Spleen (tissue), 11 donors: ENCODE results near the gene DPH3. TPM values are rescaled to one million over a fixed set of nuclear protein-coding genes. Genes with fewer than 3 reads are reported as not detected.

Experiments used
- DNase-seq: peaks from one replicate; pipeline ENCODE4 v3.0.0-alpha.2; 2020
- H3K27ac ChIP-seq, 8 donors: fragments of 200-600 bp; sonication (generic) in 7 of 8; 1 replicate in 4 of 8; 2 replicates in 4 of 8; pipeline versions ENCODE4 v1.5.0 to v1.8.0; 2016 to 2021; ENCODE audit warnings: inconsistent platforms in 4 of 8, mild to moderate bottlenecking in 4 of 8, moderate library complexity in 1 of 8
- H3K27me3 ChIP-seq, 7 donors: fragments of 200-600 bp; sonication (generic) in 6 of 7; replicated peaks in 1 of 7; 1 replicate in 4 of 7; 2 replicates in 3 of 7; pipeline versions ENCODE4 v1.5.0 to v1.8.0; 2016 to 2021; ENCODE audit warnings: inconsistent platforms in 3 of 7, mild to moderate bottlenecking in 1 of 7
- H3K36me3 ChIP-seq, 6 donors: fragments of 200-600 bp; sonication (generic) in 5 of 6; 1 replicate in 4 of 6; 2 replicates in 2 of 6; pipeline versions ENCODE4 v1.5.0 to v1.8.0; 2016 to 2021; ENCODE audit warnings: inconsistent platforms in 2 of 6
- H3K4me1 ChIP-seq, 6 donors: fragments of 200-600 bp; sonication (generic) in 5 of 6; 1 replicate in 3 of 6; 2 replicates in 3 of 6; pipeline versions ENCODE4 v1.5.0 to v1.8.0; 2016 to 2021; ENCODE audit warnings: inconsistent platforms in 3 of 6
- H3K4me3 ChIP-seq, 8 donors: fragments of 200-600 bp; sonication (generic) in 7 of 8; 1 replicate in 4 of 8; 2 replicates in 4 of 8; pipeline versions ENCODE4 v1.5.0 to v1.8.0; 2016 to 2021; ENCODE audit warnings: inconsistent platforms in 4 of 8, mild to moderate bottlenecking in 4 of 8, moderate library complexity in 2 of 8
- H3K9me3 ChIP-seq, 8 donors: fragments of 200-600 bp; sonication (generic) in 7 of 8; 1 replicate in 4 of 8; 2 replicates in 4 of 8; pipeline versions ENCODE4 v1.5.0 to v1.8.0; 2016 to 2021; ENCODE audit warnings: inconsistent platforms in 4 of 8
- CTCF ChIP-seq, 11 experiments: fragments of 200-600 bp in 7 of 11; fragments of 450-650 bp in 4 of 11; sonication (generic) in 4 of 11; IDR thresholded peaks in 8 of 11; conservative IDR thresholded peaks in 3 of 11; 1 replicate in 7 of 11; 2 replicates in 4 of 11; pipeline versions ENCODE4 v1.4.0 to v1.8.0; 2016 to 2021; ENCODE audit warnings: antibody characterized with exemption in 11 of 11, inconsistent platforms in 4 of 11, mild to moderate bottlenecking in 1 of 11
- POLR2A ChIP-seq, 3 donors: fragments of 450-650 bp; IDR thresholded peaks; one replicate each; pipeline ENCODE4 v1.5.1; 2017; ENCODE audit warnings: antibody characterized with exemption in 3 of 3, mild to moderate bottlenecking in 1 of 3
- POLR2AphosphoS5 ChIP-seq, 3 donors: sonication (generic); formaldehyde crosslinking; IDR thresholded peaks; one replicate each; pipeline ENCODE4 v1.5.1; 2017; ENCODE audit warnings: antibody characterized with exemption in 3 of 3
- WGBS, 5 donors: extraction: QIAGEN DNeasy Blood & Tissue Kit in 3 of 5; methylation state at CpG; one replicate each; pipeline versions ENCODE4 v1.1.5 to v1.1.7; 2013 to 2018; 5-methylcytosine and 5-hydroxymethylcytosine counted together
- intact Hi-C: fragments of 100-400 bp; cut with DNase I; formaldehyde crosslinking; loops from one replicate; pipeline ENCODE4 v1.15.0; 2023; ENCODE audit warnings: low total_unique reads
- polyA plus RNA-seq, 3 donors: library from polyadenylated mRNA; stranded (reverse); fragments of 200-250 nt; gene quantifications; one replicate each; pipeline ENCODE4 v1.2.1, GENCODE V29; 2013
- total RNA-seq, 7 donors: library from RNA; depleted of rRNA in 3 of 7; stranded (reverse); fragments of >200 nt in 3 of 7; fragmentation: NEBNext Ultra II Directional in 4 of 7; extraction: Animal tissue kit (Norgen Biotek cat#: 25700) in 4 of 7; gene quantifications; one replicate each; pipeline versions ENCODE4 v1.1.0 to v1.2.1, GENCODE V29; 2016 to 2021
- donor health status: healthy with polysubstance abuse.
- donor health status: DM: no; HTN: no; CAD: no; lungs with moderate emphysema.
- donor health status: DM: no; HTN: no; CAD: no.
- donor health status: Bipolar disorder and iron deficiency.
- donor health status: healthy.
- donor health status: DM: no; HTN: no; CAD: no.
- donor health status: DM: yes; HTN: yes; CAD: no.

Gene DPH3
- total and polyA plus RNA-seq, 10 donors: 7.2 to 17.9 (median 14.2) TPM

- Histone ChIP-seq H3K27ac (no peak overlapping the region), H3K9me3 (no peaks in the 10 kb centered on the region), H3K27me3 (no peaks in the 10 kb centered on the region), H3K4me3 (no peak overlapping the region), H3K36me3 (peaks cover 0 to 73% (median 10%) of the 10 kb centered on the region in 6 donors), H3K4me1 (no peaks in the 10 kb centered on the region)
- intact Hi-C loops: no loop called here
- no peak for DNase-seq
- WGBS, 5 donors: 88 to 96% (median 94%) methylated on average over 3 of the region's 3 CpGs
- TF ChIP-seq POLR2AphosphoS5 (IDR thresholded peaks at IDR 0.05): no peak
- no peak for TF ChIP-seq POLR2A (IDR thresholded peaks at IDR 0.05)
- no peak for TF ChIP-seq CTCF (IDR thresholded peaks at IDR 0.05 in 8 of 11, conservative IDR thresholded peaks at IDR 0.05 in 3 of 11)
These were observed 14.5 kb upstream of the DPH3 start for GRCh38 chr3:16279010-16279801.

GRCh38 chr3:16277471-16277870 is 12.7 kb upstream of the DPH3 start:
- no peaks in the 10 kb centered on the region for H3K9me3 ChIP-seq
- DNase-seq: no peak
- 76 to 83% (median 80%) methylated on average over 3 of the region's 3 CpGs for WGBS, 5 donors
- no peaks in the 10 kb centered on the region for H3K27me3 ChIP-seq
- no peak overlapping the region for H3K4me3 ChIP-seq
- H3K36me3 ChIP-seq: peaks cover 0 to 72% (median 10%) of the 10 kb centered on the region in 6 donors
- H3K4me1 ChIP-seq: no peaks in the 10 kb centered on the region
- TF ChIP-seq POLR2AphosphoS5 (IDR thresholded peaks at IDR 0.05) (no peak), CTCF (IDR thresholded peaks at IDR 0.05 in 8 of 11, conservative IDR thresholded peaks at IDR 0.05 in 3 of 11) (no peak), POLR2A (IDR thresholded peaks at IDR 0.05) (no peak)
- intact Hi-C loops: no loop called here
- no peak overlapping the region for H3K27ac ChIP-seq

GRCh38 chr3:16273867-16274266 is 9.1 kb upstream of the DPH3 start:
- Histone ChIP-seq H3K27ac (no peak overlapping the region), H3K9me3 (no peaks in the 10 kb centered on the region), H3K27me3 (no peaks in the 10 kb centered on the region), H3K4me1 (peaks cover 0 to 3% (median 0%) of the 10 kb centered on the region in 6 donors), H3K36me3 (peaks cover 0 to 86% (median 30%) of the 10 kb centered on the region in 6 donors), H3K4me3 (no peak overlapping the region)
- TF ChIP-seq POLR2A (IDR thresholded peaks at IDR 0.05) (no peak), POLR2AphosphoS5 (IDR thresholded peaks at IDR 0.05) (no peak), CTCF (IDR thresholded peaks at IDR 0.05 in 8 of 11, conservative IDR thresholded peaks at IDR 0.05 in 3 of 11) (no peak)
- no peak for DNase-seq
- intact Hi-C loops: no loop called here
- 94 to 97% (median 96%) methylated on average over 2 of the region's 2 CpGs for WGBS, 5 donors

- H3K27ac ChIP-seq: no peak overlapping the region
- DNase-seq: no peak
- H3K27me3 ChIP-seq: no peaks in the 10 kb centered on the region
- no peaks in the 10 kb centered on the region for H3K9me3 ChIP-seq
- TF ChIP-seq POLR2AphosphoS5 (IDR thresholded peaks at IDR 0.05): no peak
- TF ChIP-seq CTCF (IDR thresholded peaks at IDR 0.05 in 8 of 11, conservative IDR thresholded peaks at IDR 0.05 in 3 of 11): no peak
- no peak for TF ChIP-seq POLR2A (IDR thresholded peaks at IDR 0.05)
- H3K4me1 ChIP-seq: peaks cover 0 to 16% (median 7%) of the 10 kb centered on the region in 6 donors
- intact Hi-C loops: no loop called here
- peaks cover 0 to 73% (median 28%) of the 10 kb centered on the region in 6 donors for H3K36me3 ChIP-seq
- WGBS, 5 donors: 69 to 88% (median 84%) methylated on average over 1 of the region's 1 CpG
- H3K4me3 ChIP-seq: no peak overlapping the region
These were observed 7.8 kb upstream of the DPH3 start for GRCh38 chr3:16272588-16272987.
